Mucosa of descending colon (tissue), 3 donors: ENCODE data around the gene NTHL1. TPM values are rescaled to one million over a fixed set of nuclear protein-coding genes. Genes with fewer than 3 reads are reported as not detected.

ENCODE experiments used
- ATAC-seq: fragments of 200-7000 bp; cut with Tn5 transposase; one replicate; pipeline ENCODE4 v1.9.1; 2020; ENCODE audit warnings: mild to moderate bottlenecking, moderate library complexity
- DNase-seq, 3 donors: peaks; one replicate each; pipeline ENCODE4 v3.0.0-alpha.2; 2020
- H3K36me3 ChIP-seq: fragments of 200-600 bp; one replicate; pipeline ENCODE4 v1.8.0; 2021; ENCODE audit warnings: low read depth, mild to moderate bottlenecking
- H3K4me1 ChIP-seq: fragments of 200-600 bp; one replicate; pipeline ENCODE4 v1.8.0; 2021; ENCODE audit warnings: low read depth, mild to moderate bottlenecking
- H3K4me3 ChIP-seq: fragments of 200-600 bp; one replicate; pipeline ENCODE4 v1.8.0; 2021; ENCODE audit warnings: mild to moderate bottlenecking
- H3K9me3 ChIP-seq: fragments of 200-600 bp; one replicate; pipeline ENCODE4 v1.8.0; 2021; ENCODE audit warnings: mild to moderate bottlenecking
- CTCF ChIP-seq: fragments of 200-600 bp; IDR thresholded peaks from one replicate; pipeline ENCODE4 v1.8.0; 2022; ENCODE audit warnings: antibody characterized with exemption, mild to moderate bottlenecking
- intact Hi-C, 2 donors: fragments of 100-400 bp; cut with DNase I in 1 of 2; cut with micrococcal nuclease in 1 of 2; formaldehyde crosslinking; loops; one replicate each; pipeline versions ENCODE4 v1.11.0 to v1.11.1; 2022; cut with DNase I, micrococcal nuclease
- total RNA-seq, 3 donors: library from RNA; stranded (reverse); fragmentation: NEBNext Ultra II Directional in 2 of 3; extraction: Animal tissue kit (Norgen Biotek cat#: 25700) in 2 of 3; gene quantifications; one replicate each; pipeline versions ENCODE4 v1.2.1 to v1.2.4, GENCODE V29; 2021 to 2023
- donor health status: DM: no; HTN: no; CAD: no; lungs with moderate emphysema.
- donor health status: DM: no; HTN: no; CAD: no.
- donor health status: DM: no; HTN: yes; CAD: no.

NTHL1 gene
- total RNA-seq, 3 donors from 2014 or later: 23.5 to 28.2 (median 24.5) TPM

DNA sequence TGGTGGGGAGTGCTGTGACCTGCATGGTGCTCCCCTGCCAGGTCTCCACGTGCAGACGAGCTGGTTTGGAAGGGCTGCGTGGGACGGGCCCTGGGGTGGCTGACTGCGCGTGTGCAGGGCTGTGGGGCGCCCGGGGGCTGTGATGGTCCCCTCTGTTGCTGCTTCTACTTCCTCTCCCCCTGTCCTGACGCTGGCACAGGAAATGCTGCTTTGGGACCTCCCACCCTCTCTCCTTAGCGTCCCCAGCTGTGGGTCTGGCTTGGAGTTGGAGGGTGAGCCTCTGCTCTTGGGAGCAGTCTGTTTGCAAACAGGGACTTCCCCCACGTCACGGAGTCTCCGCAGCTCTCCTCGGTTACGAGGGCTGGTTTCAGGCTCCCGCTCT is 35.3 kb upstream of the NTHL1 start:
- ATAC-seq: no peak
- Histone ChIP-seq H3K4me3 (no peak overlapping the region), H3K9me3 (no peaks in the 10 kb centered on the region), H3K4me1 (no peaks in the 10 kb centered on the region), H3K36me3 (peaks cover 5% of the 10 kb centered on the region)
- TF ChIP-seq CTCF: no peak
- no peak for DNase-seq
- intact Hi-C loops: no loop called here

DNA sequence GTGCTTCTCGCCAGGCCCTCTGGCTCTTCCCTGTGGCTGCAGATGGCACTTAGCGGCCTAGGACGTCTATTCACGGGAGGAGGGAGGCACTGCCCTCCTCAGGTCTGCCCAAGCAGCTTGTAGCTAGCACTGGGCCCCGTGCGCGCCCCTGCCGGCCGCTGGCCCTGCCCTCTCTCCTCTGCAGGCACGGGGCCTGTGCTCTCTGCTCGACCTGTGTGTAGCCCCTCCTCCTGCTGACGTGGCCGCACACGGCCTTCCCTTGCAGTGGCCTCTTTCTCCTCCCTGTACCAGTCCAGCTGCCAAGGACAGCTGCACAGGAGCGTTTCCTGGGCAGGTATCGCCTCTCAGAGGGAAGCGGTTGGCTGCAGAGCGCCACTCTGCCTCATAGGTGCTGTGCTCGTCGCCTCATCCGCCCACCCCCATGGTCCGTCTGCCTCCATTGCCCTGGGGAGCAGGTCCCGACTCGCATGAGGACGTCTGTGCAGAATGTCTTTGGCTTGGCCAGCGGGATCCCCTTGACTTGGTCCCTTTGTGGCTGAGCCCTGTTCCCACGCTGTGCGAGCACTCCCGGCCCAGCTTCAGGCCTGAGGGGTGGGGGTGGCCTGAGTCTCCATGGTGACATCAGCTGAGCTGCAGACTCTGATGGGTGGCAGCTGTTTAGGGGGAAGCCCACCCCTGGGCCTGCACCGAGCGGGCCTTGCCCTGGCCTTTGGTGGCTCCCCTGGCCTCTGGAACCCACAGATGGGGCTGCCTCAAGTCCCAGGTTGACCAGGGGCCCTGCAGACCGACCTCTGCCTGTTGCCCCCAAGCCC is 34.7 kb upstream of the NTHL1 start:
- Histone ChIP-seq H3K4me1 (no peaks in the 10 kb centered on the region), H3K36me3 (peaks cover 5% of the 10 kb centered on the region), H3K4me3 (no peak overlapping the region), H3K9me3 (no peaks in the 10 kb centered on the region)
- intact Hi-C loops: no loop called here
- no peak for TF ChIP-seq CTCF
- peak; percentile 88 for ATAC-seq
- peak; percentile 62 to 83 (median 80) for DNase-seq

- intact Hi-C loops: no loop called here
- no peaks in the 10 kb centered on the region for H3K9me3 ChIP-seq
- no peaks in the 10 kb centered on the region for H3K4me1 ChIP-seq
- no peak overlapping the region for H3K4me3 ChIP-seq
- ATAC-seq (no peak), DNase-seq (no peak)
- peaks cover 2% of the 10 kb centered on the region for H3K36me3 ChIP-seq
- TF ChIP-seq CTCF: no peak
These were observed 33.8 kb upstream of the NTHL1 start for GRCh38 chr16:2081201-2082084.

GRCh38 chr16:2079991-2080390 is 32.4 kb upstream of the NTHL1 start:
- Histone ChIP-seq H3K36me3 (no peaks in the 10 kb centered on the region), H3K9me3 (no peaks in the 10 kb centered on the region), H3K4me3 (no peak overlapping the region), H3K4me1 (no peaks in the 10 kb centered on the region)
- DNase-seq (no peak), ATAC-seq (no peak)
- no peak for TF ChIP-seq CTCF
- intact Hi-C loops: no loop called here

DNA sequence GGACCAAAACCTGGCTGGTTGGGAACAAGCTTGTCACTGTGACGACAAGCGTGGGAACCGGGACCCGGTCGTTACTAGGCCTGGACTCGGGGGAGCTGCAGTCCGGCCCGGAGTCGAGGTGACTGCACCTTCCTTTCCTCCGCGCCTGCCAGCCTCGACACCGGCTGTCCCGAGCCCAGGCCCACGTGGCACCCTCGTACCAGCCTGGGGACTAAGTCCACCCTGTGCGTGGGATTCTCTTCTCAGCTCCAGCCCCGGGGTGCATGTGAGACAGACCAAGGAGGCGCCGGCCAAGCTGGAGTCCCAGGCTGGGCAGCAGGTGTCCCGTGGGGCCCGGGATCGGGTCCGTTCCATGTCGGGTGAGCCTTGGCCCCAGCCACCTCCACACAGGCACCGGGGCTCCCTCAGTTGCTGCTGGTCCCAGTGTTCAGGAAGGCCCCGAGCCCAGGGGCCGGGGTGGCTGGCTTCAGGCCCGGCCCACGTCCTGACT is 31.7 kb upstream of the NTHL1 start:
- intact Hi-C loops: no loop called here
- Histone ChIP-seq H3K4me3 (no peak overlapping the region), H3K9me3 (no peaks in the 10 kb centered on the region), H3K36me3 (peaks cover under 1% of the 10 kb centered on the region), H3K4me1 (no peaks in the 10 kb centered on the region)
- ATAC-seq: no peak
- DNase-seq: no peak
- no peak for TF ChIP-seq CTCF
